PC-9 (cell line): ENCODE measurements around the gene CDS1. TPM values are rescaled to one million over a fixed set of nuclear protein-coding genes. Genes with fewer than 3 reads are reported as not detected.

Experiments
- BruUV-seq: library from RNA; stranded (reverse); fragments of 400-500 nt; replicated peaks from 2 replicates; lab custom pipeline; 2021; lab: Mats Ljungman, UMichigan
- CTCF ChIA-PET: fragments of 300-600 bp; sonication (Branson Sonifier 250); formaldehyde crosslinking; loops from one replicate; lab custom pipeline; 2022; ENCODE audit warnings: antibody characterized with exemption; lab: Charles Lee
- POLR2A ChIA-PET: fragments of 300-600 bp; sonication (Branson Sonifier 250); formaldehyde crosslinking; loops from one replicate; lab custom pipeline; 2022; ENCODE audit warnings: antibody characterized with exemption; ENCODE audit not compliant: unreplicated experiment; lab: Charles Lee
- DNase-seq, 2 experiments: peaks; one replicate each; pipeline versions ENCODE4 v3.0.0 to v3.0.0-alpha.2; 2015 to 2022; ENCODE audit warnings: mixed read lengths in 1 of 2
- H2AFZ ChIP-seq: fragments of 200-600 bp; sonication (generic); 2 replicates; pipeline ENCODE4 v1.8.1; 2017; ENCODE audit warnings: antibody characterized with exemption
- H3F3A ChIP-seq: fragments of 200-600 bp; sonication (generic); 2 replicates; pipeline ENCODE4 v1.8.1; 2017; ENCODE audit warnings: antibody characterized with exemption, mild to moderate bottlenecking, low read depth; ENCODE audit not compliant: insufficient read depth
- H3K27ac ChIP-seq: fragments of 200-600 bp; sonication (generic); 2 replicates; pipeline ENCODE4 v1.6.1; 2016; ENCODE audit warnings: mixed run types
- H3K27me3 ChIP-seq: fragments of 200-600 bp; sonication (generic); 2 replicates; pipeline ENCODE4 v1.6.1; 2016; ENCODE audit warnings: low read depth, mixed run types; ENCODE audit not compliant: insufficient read depth
- H3K36me3 ChIP-seq: fragments of 200-600 bp; sonication (generic); 2 replicates; pipeline ENCODE4 v1.6.1; 2016; ENCODE audit warnings: low read depth, mixed run types
- H3K4me1 ChIP-seq: fragments of 200-600 bp; sonication (generic); replicated peaks from 2 replicates; pipeline ENCODE4 v1.6.1; 2016; ENCODE audit warnings: mixed run types; ENCODE audit not compliant: insufficient read depth
- H3K4me2 ChIP-seq: fragments of 200-600 bp; sonication (generic); 2 replicates; pipeline ENCODE4 v1.6.1; 2017; ENCODE audit warnings: mixed run types
- H3K4me3 ChIP-seq: fragments of 200-600 bp; sonication (generic); 2 replicates; pipeline ENCODE4 v1.6.1; 2016; ENCODE audit warnings: mixed run types
- H3K79me2 ChIP-seq: fragments of 200-600 bp; sonication (generic); 2 replicates; pipeline ENCODE4 v1.6.1; 2017; ENCODE audit warnings: low read depth, mixed run types
- H3K9me2 ChIP-seq: fragments of 200-600 bp; sonication (generic); 2 replicates; pipeline ENCODE4 v1.8.1; 2017; ENCODE audit warnings: mild to moderate bottlenecking; ENCODE audit not compliant: insufficient read depth
- H3K9me3 ChIP-seq: fragments of 200-600 bp; sonication (generic); 2 replicates; pipeline ENCODE4 v1.8.1; 2016; ENCODE audit warnings: low read depth; ENCODE audit not compliant: insufficient read depth
- H4K20me1 ChIP-seq: fragments of 200-600 bp; sonication (generic); 2 replicates; pipeline ENCODE4 v1.8.1; 2017; ENCODE audit not compliant: insufficient read depth
- CTCF ChIP-seq: fragments of 200-600 bp; sonication (generic); conservative IDR thresholded peaks from 2 replicates; pipeline ENCODE4 v1.6.1; 2017; ENCODE audit warnings: mixed run types, antibody characterized with exemption, mild to moderate bottlenecking, moderate library complexity
- EZH2 ChIP-seq: fragments of 200-600 bp; sonication (generic); IDR thresholded peaks from 2 replicates; pipeline ENCODE4 v1.8.0; 2017; ENCODE audit warnings: antibody characterized with exemption, low read depth
- intact Hi-C: fragments of 100-400 bp; cut with micrococcal nuclease; formaldehyde crosslinking; loops from one replicate; pipeline ENCODE4 v1.10.0; 2022; ENCODE audit not compliant: unreplicated experiment
- total RNA-seq: library from RNA; stranded (reverse); gene quantifications from 2 replicates; pipeline ENCODE4 v1.2.3, GENCODE V29; 2021

Gene CDS1
- total RNA-seq, 1 experiment from 2014 or later, result 35.6 TPM

GRCh38 chr4:84673475-84674240 lies 90.7 kb downstream of the CDS1 start:
- Histone ChIP-seq H3K27ac (peak overlapping the region; percentile 46; the same call in 1 of the 2 replicates), H3K27me3 (no peaks in the 10 kb centered on the region), H2AFZ (no peak overlapping the region), H3K4me1 (peaks cover 11% of the 10 kb centered on the region), H3K9me2 (no peaks in the 10 kb centered on the region), H3F3A (peaks cover 13% of the 10 kb centered on the region; the same call in 1 of the 2 replicates), H3K9me3 (no peaks in the 10 kb centered on the region), H3K36me3 (0 out of 2 replicates have a peak, but pooled peaks cover 4% of the 10 kb centered on the region), H3K4me2 (0 out of 2 replicates have a peak overlapping the region, but pooled peaks have one; percentile 17), H4K20me1 (no peaks in the 10 kb centered on the region), H3K79me2 (no peaks in the 10 kb centered on the region), H3K4me3 (no peak overlapping the region)
- ChIA-PET POLR2A (interaction anchor here (1.0 kb wide), 1 partner anchor 780 kb away, joined by 3 read pairs; no protein-coding TSS in a partner anchor), CTCF (no interaction called here)
- intact Hi-C loops, result no loop called here
- BruUV-seq, result no TSS peak
- DNase-seq, result peak in 1 of 2 experiments; percentile 58
- TF ChIP-seq EZH2 (no peak), CTCF (no peak)

- TF ChIP-seq CTCF, result no peak
- TF ChIP-seq EZH2, result no peak
- Histone ChIP-seq H3K27ac (no peak overlapping the region), H3K9me2 (no peaks in the 10 kb centered on the region), H2AFZ (no peak overlapping the region), H3K4me2 (no peak overlapping the region), H3K36me3 (0 out of 2 replicates have a peak, but pooled peaks cover 4% of the 10 kb centered on the region), H4K20me1 (no peaks in the 10 kb centered on the region), H3K79me2 (no peaks in the 10 kb centered on the region), H3F3A (peaks cover 13% of the 10 kb centered on the region; the same call in 1 of the 2 replicates), H3K9me3 (no peaks in the 10 kb centered on the region), H3K4me3 (no peak overlapping the region), H3K4me1 (peaks cover 17% of the 10 kb centered on the region), H3K27me3 (no peaks in the 10 kb centered on the region)
- no peak for DNase-seq
- POLR2A ChIA-PET, result no interaction called here
- BruUV-seq, result no TSS peak
- CTCF ChIA-PET, result interaction anchor here (0.6 kb wide), 1 partner anchor 1072 kb away, joined by 3 read pairs; no protein-coding TSS in a partner anchor
- intact Hi-C loops, result no loop called here
Measured at GRCh38 chr4:84677093-84677492, 94.2 kb downstream of the CDS1 start.

GRCh38 chr4:84677995-84678394 lies 95.1 kb downstream of the CDS1 start:
- H3K79me2 ChIP-seq, result no peaks in the 10 kb centered on the region
- POLR2A ChIA-PET, result no interaction called here
- H3K27ac ChIP-seq, result no peak overlapping the region
- H3K9me3 ChIP-seq, result no peaks in the 10 kb centered on the region
- H4K20me1 ChIP-seq, result no peaks in the 10 kb centered on the region
- TF ChIP-seq CTCF (no peak), EZH2 (no peak)
- H3F3A ChIP-seq, result peaks cover 12% of the 10 kb centered on the region; the same call in 1 of the 2 replicates
- H3K36me3 ChIP-seq, result no peaks in the 10 kb centered on the region
- H3K27me3 ChIP-seq, result no peaks in the 10 kb centered on the region
- no peak for DNase-seq
- H3K4me3 ChIP-seq, result no peak overlapping the region
- intact Hi-C loops, result no loop called here
- no peak overlapping the region for H3K4me2 ChIP-seq
- peaks cover 20% of the 10 kb centered on the region for H3K4me1 ChIP-seq
- CTCF ChIA-PET, result no interaction called here
- no TSS peak for BruUV-seq
- no peaks in the 10 kb centered on the region for H3K9me2 ChIP-seq
- H2AFZ ChIP-seq, result no peak overlapping the region
